ENCODE results near the gene CDHR1. TPM values are rescaled to one million over a fixed set of nuclear protein-coding genes. Genes with fewer than 3 reads are reported as not detected.

Gene CDHR1
- total and polyA plus RNA-seq, 5 donors = 2.4 to 9.1 (median 3.6) TPM

DNA sequence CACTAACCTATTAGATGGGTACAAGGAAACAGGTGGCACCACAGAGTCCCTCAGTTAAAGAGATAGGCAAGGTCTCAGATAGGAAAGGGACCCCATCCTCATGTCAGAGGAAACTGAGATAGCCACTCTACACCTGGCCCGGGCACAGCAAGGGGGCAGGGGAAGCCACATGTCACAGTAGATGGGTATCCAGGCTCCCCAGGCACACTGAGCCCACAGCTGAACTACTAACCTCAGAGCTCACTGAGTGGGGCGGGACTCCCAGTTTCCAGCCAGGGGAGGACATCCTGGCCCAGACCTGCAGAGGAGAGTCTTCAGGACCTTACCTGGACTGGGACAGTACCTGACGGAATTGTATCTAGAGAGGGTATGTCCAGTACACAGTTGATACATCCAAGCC is 3.7 kb upstream of the CDHR1 start:
- intact Hi-C loops (cut with DNase I) = no loop called here
- WGBS = 86% methylated on average over 3 of the region's 3 CpGs
- ATAC-seq = no peak
- no peaks in the 10 kb centered on the region for H3K27me3 ChIP-seq (ENCODE audit: control insufficient read depth, insufficient read depth)
- DNase-seq = no peak
- H3K9me3 ChIP-seq (ENCODE audit: control insufficient read depth, low read length) = no peaks in the 10 kb centered on the region
- H3K27ac ChIP-seq (ENCODE audit: low read length) = no peak overlapping the region
- H3K4me1 ChIP-seq (ENCODE audit: control insufficient read depth, insufficient read depth, low read length) = no peaks in the 10 kb centered on the region
- no peak overlapping the region for H3K4me3 ChIP-seq (ENCODE audit: low read length)

DNA sequence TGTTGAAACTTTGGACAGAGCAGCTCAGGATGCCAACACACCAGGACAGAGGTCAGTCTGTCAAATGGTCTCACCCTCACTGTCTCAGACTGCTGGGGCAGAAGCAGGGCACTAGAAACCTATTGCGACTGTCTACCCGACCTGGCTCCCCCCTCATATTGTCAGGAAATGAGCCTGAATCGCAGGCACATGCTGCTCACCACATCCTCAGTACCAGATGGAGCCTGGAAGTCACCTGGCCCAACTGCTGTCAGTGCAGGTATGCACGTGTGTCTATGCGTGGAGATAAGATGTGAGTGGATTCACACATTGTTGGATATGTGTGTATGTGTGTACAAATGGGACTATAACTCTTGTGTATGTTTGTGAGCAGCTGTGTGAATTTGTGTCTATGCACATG is 3.2 kb upstream of the CDHR1 start:
- no peaks in the 10 kb centered on the region for H3K9me3 ChIP-seq (ENCODE audit: control insufficient read depth, low read length)
- intact Hi-C loops (cut with DNase I) = no loop called here
- no peak for DNase-seq

DNA sequence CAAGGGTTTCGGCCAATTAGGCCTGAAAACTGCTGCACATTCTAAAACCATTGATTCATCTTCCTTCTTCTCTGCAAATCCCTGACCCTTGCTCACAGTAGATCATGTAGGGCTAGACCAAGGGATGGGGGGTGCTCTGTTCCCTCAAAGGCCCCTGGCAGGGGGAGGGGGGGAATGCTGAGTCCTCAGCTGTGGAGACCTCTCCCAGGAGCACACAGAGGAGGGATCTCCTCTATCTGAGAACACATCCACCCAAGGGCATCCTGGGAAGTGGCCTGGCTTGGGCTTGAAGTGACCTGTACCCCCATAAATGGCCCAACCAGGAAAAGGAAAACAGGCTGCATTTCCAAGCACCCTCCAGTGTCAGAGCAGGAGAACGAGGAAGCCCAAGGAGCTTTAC is 1.0 kb upstream of the CDHR1 start:
- no peak overlapping the region for H3K27ac ChIP-seq (ENCODE audit: low read length)
- H3K9me3 ChIP-seq (ENCODE audit: control insufficient read depth, low read length) = no peaks in the 10 kb centered on the region
- ATAC-seq (no peak), DNase-seq (no peak)
- 95% methylated on average over 2 of the region's 2 CpGs for WGBS
- H3K4me3 ChIP-seq (ENCODE audit: low read length) = no peak overlapping the region
- no peaks in the 10 kb centered on the region for H3K4me1 ChIP-seq (ENCODE audit: control insufficient read depth, insufficient read depth, low read length)
- no peaks in the 10 kb centered on the region for H3K27me3 ChIP-seq (ENCODE audit: control insufficient read depth, insufficient read depth)
- intact Hi-C loops (cut with DNase I) = no loop called here

More for the DNA sequence above, 3.2 kb upstream of the CDHR1 start:
- no peaks in the 10 kb centered on the region for H3K4me1 ChIP-seq (ENCODE audit: control insufficient read depth, insufficient read depth, low read length)
- H3K27me3 ChIP-seq (ENCODE audit: control insufficient read depth, insufficient read depth) = no peaks in the 10 kb centered on the region
- no peak overlapping the region for H3K4me3 ChIP-seq (ENCODE audit: low read length)
- ATAC-seq = no peak
- 75% methylated on average over 5 of the region's 5 CpGs for whole genome bisulfite sequencing
- H3K27ac ChIP-seq (ENCODE audit: low read length) = no peak overlapping the region

DNA sequence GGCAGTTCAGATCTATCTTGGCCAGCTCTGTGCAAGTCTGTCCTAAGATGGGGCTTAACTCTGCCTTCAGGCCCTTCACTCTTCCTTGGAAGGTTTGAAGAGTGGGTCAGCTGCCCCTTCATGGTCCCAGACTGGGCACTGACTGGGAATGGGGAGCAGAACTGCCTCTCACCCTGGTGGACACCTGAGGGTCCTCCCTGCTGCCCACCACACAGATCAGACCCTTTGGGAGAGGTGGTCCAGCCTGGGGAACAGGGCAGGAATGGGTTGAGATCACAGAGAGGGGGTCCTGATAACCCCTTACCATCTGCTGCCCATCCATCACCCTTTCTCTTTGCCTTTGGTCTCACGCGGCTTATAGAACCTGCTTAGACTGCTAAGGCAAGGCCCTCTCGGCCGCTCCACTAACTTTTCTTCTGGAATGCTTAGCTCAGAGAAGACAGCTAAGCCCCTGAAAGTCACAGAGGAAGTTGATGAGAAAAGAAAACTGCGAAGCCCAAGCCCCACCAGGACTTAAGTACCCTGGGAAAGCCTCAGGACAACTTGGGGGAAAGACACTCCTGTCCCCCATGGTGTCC is 402 bp upstream of the CDHR1 start:
- Histone ChIP-seq H3K27ac (ENCODE audit: low read length) (no peak overlapping the region), H3K4me1 (ENCODE audit: control insufficient read depth, insufficient read depth, low read length) (no peaks in the 10 kb centered on the region), H3K9me3 (ENCODE audit: control insufficient read depth, low read length) (no peaks in the 10 kb centered on the region), H3K4me3 (ENCODE audit: low read length) (peak overlapping the region; percentile 52), H3K27me3 (ENCODE audit: control insufficient read depth, insufficient read depth) (no peaks in the 10 kb centered on the region)
- 22% methylated on average over 5 of the region's 5 CpGs for WGBS
- intact Hi-C loops (cut with DNase I) = no loop called here
- ATAC-seq (no peak), DNase-seq (no peak)

DNA sequence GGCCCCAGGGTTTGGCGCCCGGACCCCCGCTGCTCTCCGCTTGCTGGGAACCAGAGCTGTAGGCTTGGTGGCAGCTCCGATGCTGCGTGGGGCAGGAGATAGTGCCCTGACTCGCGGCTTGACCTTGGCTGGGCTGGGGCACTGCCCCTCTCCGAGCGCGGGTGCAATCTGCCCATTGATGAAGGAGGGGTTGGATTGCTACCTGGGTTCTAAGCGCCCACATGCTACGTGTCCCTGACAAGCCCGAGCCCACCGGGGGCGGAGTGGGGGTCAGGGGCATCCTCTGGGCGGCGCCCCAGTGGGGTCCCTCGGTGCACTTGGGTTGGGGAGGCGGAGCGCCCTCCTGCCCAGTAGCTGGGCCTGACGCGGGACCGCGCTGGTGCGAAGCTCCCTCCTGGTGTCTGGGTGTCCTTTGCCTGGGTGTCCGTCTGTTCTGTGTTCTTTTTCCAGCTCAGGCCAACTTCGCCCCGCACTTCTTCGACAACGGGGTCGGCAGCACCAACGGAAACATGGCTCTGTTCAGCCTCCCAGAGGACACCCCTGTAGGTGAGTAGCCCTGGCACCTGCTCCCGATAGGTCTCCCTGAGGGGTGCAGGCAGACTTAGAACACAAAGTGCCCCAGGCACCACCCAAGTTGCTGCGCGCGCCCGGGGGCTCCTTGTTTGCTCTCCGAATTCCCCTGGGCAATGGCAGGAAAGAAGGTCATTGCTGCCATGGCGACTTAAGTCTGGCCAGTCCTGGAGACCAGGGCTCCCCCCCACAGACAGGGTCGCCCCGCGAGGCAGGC is 900 bp downstream of the CDHR1 start:
- 18% methylated on average over 43 of the region's 43 CpGs for WGBS
- Histone ChIP-seq H3K4me3 (ENCODE audit: low read length) (peak overlapping the region; percentile 52), H3K27me3 (ENCODE audit: control insufficient read depth, insufficient read depth) (no peaks in the 10 kb centered on the region)

DNA sequence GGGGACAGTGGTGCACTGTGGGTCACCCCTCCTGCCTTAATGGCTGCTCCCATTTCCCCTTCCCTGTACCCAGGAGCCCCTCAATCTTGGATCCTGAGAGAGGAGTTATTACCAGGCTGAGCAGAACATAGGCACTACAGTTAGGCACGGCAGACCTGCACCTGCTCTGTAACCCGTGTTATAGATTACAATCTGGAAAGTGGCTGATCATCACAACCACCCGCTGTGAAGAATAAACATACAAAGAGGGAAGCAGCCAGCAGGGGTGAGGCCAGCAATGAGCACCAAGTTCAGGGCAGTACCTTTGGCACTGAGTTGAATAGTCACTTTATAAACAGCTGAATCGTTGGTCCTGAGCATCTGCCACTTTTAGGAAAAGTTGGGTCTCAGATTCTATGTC is 1.7 kb downstream of the CDHR1 start:
- intact Hi-C loops (cut with DNase I) = no loop called here
- DNase-seq (no peak), ATAC-seq (no peak)
- Histone ChIP-seq H3K4me3 (ENCODE audit: low read length) (no peak overlapping the region), H3K27me3 (ENCODE audit: control insufficient read depth, insufficient read depth) (no peaks in the 10 kb centered on the region), H3K27ac (ENCODE audit: low read length) (no peak overlapping the region), H3K9me3 (ENCODE audit: control insufficient read depth, low read length) (no peaks in the 10 kb centered on the region), H3K4me1 (ENCODE audit: control insufficient read depth, insufficient read depth, low read length) (no peaks in the 10 kb centered on the region)
- WGBS = 31% methylated on average over 4 of the region's 4 CpGs

More for the DNA sequence above, 900 bp downstream of the CDHR1 start:
- peak in 1 of 2 donors; percentile 5 for ATAC-seq
- H3K9me3 ChIP-seq (ENCODE audit: control insufficient read depth, low read length) = no peaks in the 10 kb centered on the region
- H3K4me1 ChIP-seq (ENCODE audit: control insufficient read depth, insufficient read depth, low read length) = no peaks in the 10 kb centered on the region
- H3K27ac ChIP-seq (ENCODE audit: low read length) = no peak overlapping the region
- intact Hi-C loops (cut with DNase I) = no loop called here
- no peak for DNase-seq

DNA sequence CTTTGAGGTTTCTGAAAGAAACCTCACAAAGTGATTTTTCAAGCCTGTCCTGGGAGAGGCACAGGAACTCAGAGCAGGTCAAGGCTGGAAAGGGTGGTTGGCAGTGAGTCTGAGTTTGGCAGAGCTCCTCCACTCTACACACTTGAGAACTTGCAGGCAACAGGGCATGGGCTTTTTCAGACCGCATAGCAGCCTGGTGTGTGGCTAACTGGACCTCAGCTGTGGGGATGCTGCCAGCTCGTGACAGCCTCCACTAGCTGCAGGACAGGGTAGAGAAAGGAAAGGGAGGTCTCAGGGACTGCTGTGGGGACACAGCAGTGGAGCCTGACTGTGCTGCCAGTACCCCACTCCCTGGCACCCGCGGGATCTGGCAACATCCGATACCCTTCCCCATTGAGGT is 2.6 kb downstream of the CDHR1 start:
- DNase-seq (no peak), ATAC-seq (peak in 1 of 2 donors; percentile 34)
- H3K4me3 ChIP-seq (ENCODE audit: low read length) = no peak overlapping the region
- WGBS = 45% methylated on average over 5 of the region's 5 CpGs
- intact Hi-C loops (cut with DNase I) = no loop called here
- H3K27me3 ChIP-seq (ENCODE audit: control insufficient read depth, insufficient read depth) = no peaks in the 10 kb centered on the region
- no peaks in the 10 kb centered on the region for H3K9me3 ChIP-seq (ENCODE audit: control insufficient read depth, low read length)
- no peak overlapping the region for H3K27ac ChIP-seq (ENCODE audit: low read length)
- no peaks in the 10 kb centered on the region for H3K4me1 ChIP-seq (ENCODE audit: control insufficient read depth, insufficient read depth, low read length)

DNA sequence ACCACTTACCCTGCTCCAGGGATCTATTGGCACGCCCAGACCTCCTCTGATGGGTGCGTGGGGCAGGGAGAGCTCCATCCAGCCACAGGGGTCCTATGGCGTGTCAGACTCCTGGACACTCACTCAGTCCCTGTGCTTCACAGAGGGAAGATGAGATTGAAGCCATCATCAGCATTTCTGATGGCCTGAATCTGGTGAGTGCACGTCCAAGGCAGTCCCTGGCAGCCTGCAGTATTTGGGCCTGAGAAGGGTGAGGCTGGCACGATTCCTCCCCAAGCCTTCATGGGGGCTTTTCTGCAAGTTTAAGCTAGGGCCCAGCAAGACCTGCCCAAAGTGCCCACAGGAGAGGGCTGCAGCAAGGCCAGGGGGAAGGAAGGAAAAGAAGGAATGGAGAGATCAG is 3.3 kb downstream of the CDHR1 start:
- ATAC-seq (no peak), DNase-seq (no peak)
- Histone ChIP-seq H3K4me1 (ENCODE audit: control insufficient read depth, insufficient read depth, low read length) (no peaks in the 10 kb centered on the region), H3K9me3 (ENCODE audit: control insufficient read depth, low read length) (no peaks in the 10 kb centered on the region), H3K27me3 (ENCODE audit: control insufficient read depth, insufficient read depth) (no peaks in the 10 kb centered on the region), H3K27ac (ENCODE audit: low read length) (no peak overlapping the region), H3K4me3 (ENCODE audit: low read length) (no peak overlapping the region)
- intact Hi-C loops (cut with DNase I) = no loop called here
- 75% methylated on average over 5 of the region's 5 CpGs for WGBS

DNA sequence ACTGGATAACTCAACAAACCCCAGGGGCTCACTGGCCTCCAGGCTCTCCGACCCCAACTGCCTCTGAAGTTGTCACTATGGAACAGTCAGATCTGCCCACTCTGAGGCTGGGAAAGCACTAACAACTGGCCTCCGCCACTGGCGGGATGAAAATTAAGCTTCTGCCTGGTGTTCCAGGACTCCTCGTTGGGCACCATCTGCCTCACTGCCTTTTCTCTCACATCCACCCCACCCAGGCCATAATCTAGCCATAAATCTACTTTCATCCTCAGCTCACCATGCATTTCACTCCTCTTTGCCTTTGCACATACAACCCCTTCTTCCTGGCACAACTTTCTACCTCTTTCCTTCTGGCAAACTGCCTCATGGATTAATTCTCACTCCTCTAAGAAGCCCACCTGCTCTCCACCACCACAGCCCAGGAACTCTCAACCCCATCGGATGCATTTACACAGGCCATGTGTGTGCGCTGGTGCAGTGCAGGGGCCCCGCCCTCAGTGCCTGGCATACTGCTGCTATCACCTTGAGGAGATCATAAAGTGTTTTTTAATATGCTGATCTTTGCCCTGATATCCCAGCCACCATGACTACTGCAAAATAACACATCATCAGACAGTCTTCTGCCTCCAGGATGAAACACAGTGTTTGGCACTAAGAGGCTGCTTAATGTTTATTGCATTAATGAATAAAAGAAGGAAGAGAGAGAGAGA is 4.0 kb downstream of the CDHR1 start:
- Histone ChIP-seq H3K9me3 (ENCODE audit: control insufficient read depth, low read length) (no peaks in the 10 kb centered on the region), H3K27me3 (ENCODE audit: control insufficient read depth, insufficient read depth) (no peaks in the 10 kb centered on the region), H3K4me3 (ENCODE audit: low read length) (no peak overlapping the region), H3K4me1 (ENCODE audit: control insufficient read depth, insufficient read depth, low read length) (no peaks in the 10 kb centered on the region), H3K27ac (ENCODE audit: low read length) (no peak overlapping the region)
- ATAC-seq (no peak), DNase-seq (no peak)
- 86% methylated on average over 7 of the region's 7 CpGs for WGBS
- intact Hi-C loops (cut with DNase I) = no loop called here

DNA sequence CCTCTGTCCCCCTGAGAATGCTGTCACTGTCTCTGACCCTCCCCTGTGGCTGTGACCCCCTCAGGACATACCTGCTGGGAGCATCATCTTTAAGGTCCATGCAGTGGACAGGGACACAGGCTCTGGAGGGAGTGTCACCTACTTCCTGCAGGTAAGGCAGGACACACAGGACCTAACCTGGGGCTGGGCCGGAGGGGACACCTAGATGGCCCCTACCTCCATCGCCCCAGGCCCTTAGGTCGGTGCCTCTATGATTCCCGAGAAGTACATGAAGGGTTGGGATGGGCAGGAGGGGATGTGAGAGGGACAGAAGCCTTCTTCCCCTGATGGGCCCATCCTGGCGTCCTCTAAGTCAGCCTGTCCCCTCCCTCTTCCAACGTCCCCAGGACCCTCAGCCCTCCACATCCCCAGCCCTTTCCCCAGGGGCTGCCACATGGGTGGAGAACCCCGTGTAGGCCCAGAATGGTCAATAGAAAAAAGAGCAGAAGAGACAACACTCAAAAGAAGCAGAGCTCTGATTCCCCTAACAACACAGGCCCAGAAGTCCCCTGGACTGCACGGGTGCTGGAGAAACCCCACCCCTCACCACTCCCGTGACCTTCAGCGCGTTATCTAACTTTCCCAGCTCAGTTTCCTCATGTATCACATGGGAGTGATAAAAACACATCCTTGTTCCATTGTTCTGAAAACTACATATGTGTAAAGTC is 6.4 kb downstream of the CDHR1 start:
- intact Hi-C loops (cut with DNase I) = loop anchor here in 1 of 4 donors (10.0 kb wide), 1 partner anchor 56 kb away; no protein-coding TSS in a partner anchor
- H3K9me3 ChIP-seq (ENCODE audit: control insufficient read depth, low read length) = no peaks in the 10 kb centered on the region
- DNase-seq (no peak), ATAC-seq (peak in 1 of 2 donors; percentile 54)
- H3K27ac ChIP-seq (ENCODE audit: low read length) = no peak overlapping the region
- H3K4me1 ChIP-seq (ENCODE audit: control insufficient read depth, insufficient read depth, low read length) = no peaks in the 10 kb centered on the region
- no peak overlapping the region for H3K4me3 ChIP-seq (ENCODE audit: low read length)
- 62% methylated on average over 11 of the region's 11 CpGs for WGBS
- H3K27me3 ChIP-seq (ENCODE audit: control insufficient read depth, insufficient read depth) = no peaks in the 10 kb centered on the region

DNA sequence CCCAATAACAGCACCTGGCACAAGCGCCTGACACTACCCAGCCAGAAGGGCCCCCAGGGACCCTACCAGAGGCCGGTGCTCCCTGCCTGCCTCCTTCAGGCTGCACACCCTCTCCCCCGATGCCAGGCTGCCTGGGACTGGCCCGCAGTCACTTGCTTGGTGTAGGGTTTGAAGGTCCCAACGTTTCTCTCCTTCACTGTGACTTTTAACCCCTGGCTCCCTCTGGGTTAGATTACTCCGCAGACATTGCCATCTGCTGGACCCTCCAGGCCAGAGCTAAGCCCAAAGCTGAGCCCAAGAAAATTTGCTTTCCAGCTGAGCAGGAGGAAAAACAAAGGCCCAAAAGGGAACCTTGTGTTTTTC is 6.9 kb downstream of the CDHR1 start:
- H3K4me1 ChIP-seq (ENCODE audit: control insufficient read depth, insufficient read depth, low read length) = no peaks in the 10 kb centered on the region
- H3K27ac ChIP-seq (ENCODE audit: low read length) = no peak overlapping the region
- H3K27me3 ChIP-seq (ENCODE audit: control insufficient read depth, insufficient read depth) = no peaks in the 10 kb centered on the region
- 47% methylated on average over 6 of the region's 6 CpGs for WGBS
- H3K4me3 ChIP-seq (ENCODE audit: low read length) = no peak overlapping the region
- DNase-seq (no peak), ATAC-seq (no peak)
- H3K9me3 ChIP-seq (ENCODE audit: control insufficient read depth, low read length) = no peaks in the 10 kb centered on the region
- intact Hi-C loops (cut with DNase I) = loop anchor here in 1 of 4 donors (10.0 kb wide), 1 partner anchor 56 kb away; no protein-coding TSS in a partner anchor

All from right cardiac atrium (tissue), 5 donors.